GM12878 (cell line): Measurements from ENCODE around the gene SMIM27. TPM values are rescaled to one million over a fixed set of nuclear protein-coding genes. Genes with fewer than 3 reads are reported as not detected.

Experiments
- CHD4 ChIP-seq: fragments of 200-600 bp; sonication (generic); IDR thresholded peaks from 2 replicates; pipeline ENCODE4 v1.6.1; 2016; ENCODE audit warnings: mild to moderate bottlenecking
- CUX1 ChIP-seq: IDR thresholded peaks from 2 replicates; pipeline ENCODE4 v1.6.1; 2012; ENCODE audit warnings: improper control_type of control experiment, low read depth, low read length; ENCODE audit not compliant: insufficient replicate concordance
- HDAC2 ChIP-seq: fragments of 200-600 bp; sonication (generic); IDR thresholded peaks from 2 replicates; pipeline ENCODE4 v1.6.1; 2017
- NFYA ChIP-seq: IDR thresholded peaks from 2 replicates; pipeline ENCODE4 v1.6.1; 2011; ENCODE audit warnings: low read depth, mild to moderate bottlenecking, low read length, improper control_type of control experiment, borderline replicate concordance
- NRF1 ChIP-seq: conservative IDR thresholded peaks from 2 replicates; pipeline ENCODE4 v1.6.1; 2011; ENCODE audit warnings: mild to moderate bottlenecking, low read depth, low read length, improper control_type of control experiment
- RFX5 ChIP-seq: IDR thresholded peaks from 2 replicates; pipeline ENCODE4 v1.6.1; 2011; ENCODE audit warnings: low read depth, low read length, improper control_type of control experiment
- RUNX3 ChIP-seq: IDR thresholded peaks from 2 replicates; pipeline ENCODE4 v1.6.1; 2012; ENCODE audit warnings: low read length, inconsistent platforms
- SUZ12 ChIP-seq: fragments of 200-600 bp; sonication (generic); IDR thresholded peaks from one replicate; pipeline ENCODE4 v1.6.1; 2018; ENCODE audit warnings: antibody characterized with exemption, mild to moderate bottlenecking; ENCODE audit not compliant: unreplicated experiment
- TCF7 ChIP-seq: IDR thresholded peaks from 2 replicates; pipeline ENCODE4 v1.6.1; 2014; ENCODE audit warnings: antibody characterized with exemption, borderline replicate concordance
- USF2 ChIP-seq: IDR thresholded peaks from 2 replicates; pipeline ENCODE4 v1.6.1; 2011; ENCODE audit warnings: low read depth, low read length, improper control_type of control experiment, borderline replicate concordance
- YBX1 ChIP-seq: fragments of 450-650 bp; IDR thresholded peaks from 2 replicates; pipeline ENCODE4 v1.6.1; 2016; ENCODE audit warnings: antibody characterized with exemption
- ZZZ3 ChIP-seq: IDR thresholded peaks from 2 replicates; pipeline ENCODE4 v1.6.1; 2011; ENCODE audit warnings: low read depth; ENCODE audit not compliant: control insufficient read depth, insufficient read length
- polyA plus RNA-seq, 11 experiments: library from polyadenylated mRNA; depleted of rRNA in 4 of 11; unstranded in 6 of 11; stranded (reverse) in 5 of 11; fragments of >200 nt; fragmentation: Nextera tagmentation in 4 of 11; fragmentation: Illumina TruSeq in 1 of 11; extraction: Ambion mirVana in 4 of 11; extraction: Trizol in 1 of 11; gene quantifications; 1 replicate in 1 of 11; 2 replicates in 10 of 11; pipeline versions ENCODE4 v1.2.1 to v1.2.3, GENCODE V29; 2011 to 2016; ENCODE audit warnings: inconsistent platforms in 2 of 11, missing spikeins in 2 of 11, low read depth in 1 of 11
- total RNA-seq, 4 experiments: library from RNA; depleted of rRNA in 3 of 4; stranded (reverse); fragments of >200 nt in 3 of 4; fragmentation: Illumina TruSeq in 1 of 4; extraction: Trizol in 1 of 4; gene quantifications; 2 replicates each; pipeline versions ENCODE4 v1.2.1 to v1.2.3, GENCODE V29; 2013 to 2021
- TF ChIP-seq, protein P1 (sequence below): fragments of 450-650 bp; formaldehyde crosslinking; IDR thresholded peaks from 2 replicates; pipeline ENCODE4 v1.4.0; 2022; ENCODE audit warnings: mild to moderate bottlenecking, moderate library complexity
- TF ChIP-seq, protein P2 (sequence below): fragments of 450-650 bp; IDR thresholded peaks from 2 replicates; pipeline ENCODE4 v1.6.1; 2018; ENCODE audit warnings: mild to moderate bottlenecking, low read depth, moderate library complexity; ENCODE audit not compliant: partially characterized antibody
- TF ChIP-seq, protein P3 (sequence below): fragments of 450-650 bp; conservative IDR thresholded peaks from 2 replicates; pipeline ENCODE4 v1.6.1; 2017; ENCODE audit warnings: mild to moderate bottlenecking, moderate library complexity

SMIM27 gene
- total and polyA plus RNA-seq, 10 of the 15 experiments (the other 5 are each of a cell fraction or from before 2014, with no cell fraction given): 12.2 to 47.3 (median 26.5) TPM

- TF ChIP-seq, protein P1, sequence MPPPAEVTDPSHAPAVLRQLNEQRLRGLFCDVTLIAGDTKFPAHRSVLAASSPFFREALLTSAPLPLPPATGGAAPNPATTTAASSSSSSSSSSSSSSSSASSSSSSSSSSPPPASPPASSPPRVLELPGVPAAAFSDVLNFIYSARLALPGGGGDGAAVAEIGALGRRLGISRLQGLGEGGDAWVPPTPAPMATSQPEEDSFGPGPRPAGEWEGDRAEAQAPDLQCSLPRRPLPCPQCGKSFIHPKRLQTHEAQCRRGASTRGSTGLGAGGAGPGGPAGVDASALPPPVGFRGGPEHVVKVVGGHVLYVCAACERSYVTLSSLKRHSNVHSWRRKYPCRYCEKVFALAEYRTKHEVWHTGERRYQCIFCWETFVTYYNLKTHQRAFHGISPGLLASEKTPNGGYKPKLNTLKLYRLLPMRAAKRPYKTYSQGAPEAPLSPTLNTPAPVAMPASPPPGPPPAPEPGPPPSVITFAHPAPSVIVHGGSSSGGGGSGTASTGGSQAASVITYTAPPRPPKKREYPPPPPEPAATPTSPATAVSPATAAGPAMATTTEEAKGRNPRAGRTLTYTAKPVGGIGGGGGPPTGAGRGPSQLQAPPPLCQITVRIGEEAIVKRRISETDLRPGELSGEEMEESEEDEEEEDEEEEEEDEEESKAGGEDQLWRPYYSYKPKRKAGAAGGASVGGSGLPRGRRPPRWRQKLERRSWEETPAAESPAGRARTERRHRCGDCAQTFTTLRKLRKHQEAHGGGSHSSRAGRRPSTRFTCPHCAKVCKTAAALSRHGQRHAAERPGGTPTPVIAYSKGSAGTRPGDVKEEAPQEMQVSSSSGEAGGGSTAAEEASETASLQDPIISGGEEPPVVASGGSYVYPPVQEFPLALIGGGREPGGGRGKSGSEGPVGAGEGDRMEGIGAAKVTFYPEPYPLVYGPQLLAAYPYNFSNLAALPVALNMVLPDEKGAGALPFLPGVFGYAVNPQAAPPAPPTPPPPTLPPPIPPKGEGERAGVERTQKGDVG: no peak
- TF ChIP-seq YBX1 (no peak), NRF1 (no peak), RUNX3 (peak; percentile 87), TCF7 (no peak), USF2 (no peak), ZZZ3 (no peak), RFX5 (0 out of 2 replicates have a peak, but pooled peaks have one; percentile 57), SUZ12 (no peak), CHD4 (no peak), NFYA (no peak), CUX1 (no peak), HDAC2 (no peak)
- TF ChIP-seq, protein P2, sequence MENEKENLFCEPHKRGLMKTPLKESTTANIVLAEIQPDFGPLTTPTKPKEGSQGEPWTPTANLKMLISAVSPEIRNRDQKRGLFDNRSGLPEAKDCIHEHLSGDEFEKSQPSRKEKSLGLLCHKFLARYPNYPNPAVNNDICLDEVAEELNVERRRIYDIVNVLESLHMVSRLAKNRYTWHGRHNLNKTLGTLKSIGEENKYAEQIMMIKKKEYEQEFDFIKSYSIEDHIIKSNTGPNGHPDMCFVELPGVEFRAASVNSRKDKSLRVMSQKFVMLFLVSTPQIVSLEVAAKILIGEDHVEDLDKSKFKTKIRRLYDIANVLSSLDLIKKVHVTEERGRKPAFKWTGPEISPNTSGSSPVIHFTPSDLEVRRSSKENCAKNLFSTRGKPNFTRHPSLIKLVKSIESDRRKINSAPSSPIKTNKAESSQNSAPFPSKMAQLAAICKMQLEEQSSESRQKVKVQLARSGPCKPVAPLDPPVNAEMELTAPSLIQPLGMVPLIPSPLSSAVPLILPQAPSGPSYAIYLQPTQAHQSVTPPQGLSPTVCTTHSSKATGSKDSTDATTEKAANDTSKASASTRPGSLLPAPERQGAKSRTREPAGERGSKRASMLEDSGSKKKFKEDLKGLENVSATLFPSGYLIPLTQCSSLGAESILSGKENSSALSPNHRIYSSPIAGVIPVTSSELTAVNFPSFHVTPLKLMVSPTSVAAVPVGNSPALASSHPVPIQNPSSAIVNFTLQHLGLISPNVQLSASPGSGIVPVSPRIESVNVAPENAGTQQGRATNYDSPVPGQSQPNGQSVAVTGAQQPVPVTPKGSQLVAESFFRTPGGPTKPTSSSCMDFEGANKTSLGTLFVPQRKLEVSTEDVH: peak; percentile 80
- TF ChIP-seq, protein P3, sequence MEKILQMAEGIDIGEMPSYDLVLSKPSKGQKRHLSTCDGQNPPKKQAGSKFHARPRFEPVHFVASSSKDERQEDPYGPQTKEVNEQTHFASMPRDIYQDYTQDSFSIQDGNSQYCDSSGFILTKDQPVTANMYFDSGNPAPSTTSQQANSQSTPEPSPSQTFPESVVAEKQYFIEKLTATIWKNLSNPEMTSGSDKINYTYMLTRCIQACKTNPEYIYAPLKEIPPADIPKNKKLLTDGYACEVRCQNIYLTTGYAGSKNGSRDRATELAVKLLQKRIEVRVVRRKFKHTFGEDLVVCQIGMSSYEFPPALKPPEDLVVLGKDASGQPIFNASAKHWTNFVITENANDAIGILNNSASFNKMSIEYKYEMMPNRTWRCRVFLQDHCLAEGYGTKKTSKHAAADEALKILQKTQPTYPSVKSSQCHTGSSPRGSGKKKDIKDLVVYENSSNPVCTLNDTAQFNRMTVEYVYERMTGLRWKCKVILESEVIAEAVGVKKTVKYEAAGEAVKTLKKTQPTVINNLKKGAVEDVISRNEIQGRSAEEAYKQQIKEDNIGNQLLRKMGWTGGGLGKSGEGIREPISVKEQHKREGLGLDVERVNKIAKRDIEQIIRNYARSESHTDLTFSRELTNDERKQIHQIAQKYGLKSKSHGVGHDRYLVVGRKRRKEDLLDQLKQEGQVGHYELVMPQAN: no peak
These were observed 20.9 kb downstream of the SMIM27 start, which contains the start of gene NDUFB6 (continued) for GRCh38 chr9:32572900-32573523.
